ENCODE measurements around the gene FAM222B. TPM values are rescaled to one million over a fixed set of nuclear protein-coding genes. Genes with fewer than 3 reads are reported as not detected.
"Not testable (repeated sequence)": the region's sequence is repeated elsewhere in the genome, so short reads cannot be mapped to it uniquely, and the experiment has no call there.

The FAM222B gene
- polyA plus RNA-seq, 1 experiment = 5.2 TPM

DNA sequence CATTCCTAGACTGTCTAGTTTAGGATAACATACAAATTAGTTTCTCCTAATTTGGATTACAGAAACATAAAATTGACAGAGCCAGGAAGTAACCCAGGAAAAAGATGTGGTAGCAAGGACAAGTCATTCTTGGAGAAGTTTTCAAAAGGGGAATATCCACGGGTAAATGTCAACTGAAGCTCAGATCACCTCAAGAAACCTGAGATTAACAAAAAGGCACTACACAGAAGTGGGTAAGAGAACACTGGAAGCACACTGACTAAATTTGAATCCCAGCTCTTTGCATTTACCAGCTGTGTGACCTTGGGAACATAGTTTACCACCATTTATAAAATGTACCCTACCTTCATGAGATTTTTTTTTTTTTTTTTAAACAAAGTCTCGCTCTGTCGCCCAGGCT is 59.4 kb downstream of the FAM222B start:
- ChIA-PET CTCF (no interaction called here), POLR2A (no interaction called here)
- no peak overlapping the region for H3K4me3 ChIP-seq (ENCODE audit: low read depth, low read length)
- no peaks in the 10 kb centered on the region for H3K27me3 ChIP-seq (ENCODE audit: control insufficient read depth, insufficient read depth, low read length)
- no peak for DNase-seq (ENCODE audit: low read depth)
- no peaks in the 10 kb centered on the region for H3K36me3 ChIP-seq (ENCODE audit: control insufficient read depth, insufficient read depth, low read length)
- TF ChIP-seq, protein P1, sequence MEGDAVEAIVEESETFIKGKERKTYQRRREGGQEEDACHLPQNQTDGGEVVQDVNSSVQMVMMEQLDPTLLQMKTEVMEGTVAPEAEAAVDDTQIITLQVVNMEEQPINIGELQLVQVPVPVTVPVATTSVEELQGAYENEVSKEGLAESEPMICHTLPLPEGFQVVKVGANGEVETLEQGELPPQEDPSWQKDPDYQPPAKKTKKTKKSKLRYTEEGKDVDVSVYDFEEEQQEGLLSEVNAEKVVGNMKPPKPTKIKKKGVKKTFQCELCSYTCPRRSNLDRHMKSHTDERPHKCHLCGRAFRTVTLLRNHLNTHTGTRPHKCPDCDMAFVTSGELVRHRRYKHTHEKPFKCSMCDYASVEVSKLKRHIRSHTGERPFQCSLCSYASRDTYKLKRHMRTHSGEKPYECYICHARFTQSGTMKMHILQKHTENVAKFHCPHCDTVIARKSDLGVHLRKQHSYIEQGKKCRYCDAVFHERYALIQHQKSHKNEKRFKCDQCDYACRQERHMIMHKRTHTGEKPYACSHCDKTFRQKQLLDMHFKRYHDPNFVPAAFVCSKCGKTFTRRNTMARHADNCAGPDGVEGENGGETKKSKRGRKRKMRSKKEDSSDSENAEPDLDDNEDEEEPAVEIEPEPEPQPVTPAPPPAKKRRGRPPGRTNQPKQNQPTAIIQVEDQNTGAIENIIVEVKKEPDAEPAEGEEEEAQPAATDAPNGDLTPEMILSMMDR (IDR thresholded peaks at IDR 0.05; ENCODE audit: insufficient read depth, low read depth, low read length) = no peak

DNA sequence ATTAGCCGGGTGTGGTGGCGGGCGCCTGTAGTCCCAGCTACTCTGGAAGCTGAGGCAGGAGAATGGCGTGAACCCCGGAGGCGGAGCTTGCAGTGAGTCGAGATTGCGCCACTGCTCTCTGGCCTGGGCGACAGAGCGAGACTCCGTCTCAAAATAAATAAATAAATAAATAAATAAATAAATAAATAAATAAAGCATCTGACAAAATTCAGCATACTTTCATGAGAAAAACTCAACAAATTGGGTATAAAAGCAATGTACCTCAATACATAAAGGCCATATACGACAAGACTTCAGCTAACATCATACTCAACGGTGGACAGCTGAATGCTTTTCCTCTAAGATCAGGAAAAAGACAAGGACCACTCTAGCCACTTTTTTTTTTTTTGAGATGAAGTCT is 63.0 kb downstream of the FAM222B start:
- H3K36me3 ChIP-seq (ENCODE audit: control insufficient read depth, insufficient read depth, low read length); POLR2A ChIA-PET; DNase-seq (ENCODE audit: low read depth); H3K4me3 ChIP-seq (ENCODE audit: low read depth, low read length); H3K27me3 ChIP-seq (ENCODE audit: control insufficient read depth, insufficient read depth, low read length); CTCF ChIA-PET: not testable (repeated sequence)

DNA sequence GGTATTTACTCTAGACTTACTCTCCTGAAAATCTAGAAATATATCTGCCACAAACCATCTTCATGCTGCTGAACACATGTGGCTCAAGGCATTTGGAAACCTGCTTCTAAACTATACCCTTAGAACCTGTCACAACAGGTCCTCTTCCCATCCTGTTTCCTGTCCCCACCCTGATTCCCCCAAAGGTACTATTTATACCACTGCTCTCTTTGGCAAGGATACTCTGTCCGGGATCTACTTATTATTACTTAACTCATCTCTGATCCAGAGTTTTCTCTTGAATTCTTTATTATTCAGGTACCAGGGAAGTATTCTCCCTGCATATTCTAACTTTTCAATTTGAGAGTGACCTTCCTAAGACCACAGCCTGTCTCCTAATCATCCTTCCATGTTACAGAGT is 65.4 kb downstream of the FAM222B start:
- ChIA-PET CTCF (interaction anchor here (1.0 kb wide), 1 partner anchor 176 kb away, joined by 3 read pairs; no protein-coding TSS in a partner anchor), POLR2A (no interaction called here)
- peaks cover 1% of the 10 kb centered on the region; the same call in 1 of the 2 replicates for H3K36me3 ChIP-seq (ENCODE audit: control insufficient read depth, insufficient read depth, low read length)
- no peaks in the 10 kb centered on the region for H3K27me3 ChIP-seq (ENCODE audit: control insufficient read depth, insufficient read depth, low read length)
- TF ChIP-seq, protein P1 (IDR thresholded peaks at IDR 0.05; ENCODE audit: insufficient read depth, low read depth, low read length) = no peak
- H3K4me3 ChIP-seq (ENCODE audit: low read depth, low read length) = no peak overlapping the region
- DNase-seq (ENCODE audit: low read depth) = no peak

DNA sequence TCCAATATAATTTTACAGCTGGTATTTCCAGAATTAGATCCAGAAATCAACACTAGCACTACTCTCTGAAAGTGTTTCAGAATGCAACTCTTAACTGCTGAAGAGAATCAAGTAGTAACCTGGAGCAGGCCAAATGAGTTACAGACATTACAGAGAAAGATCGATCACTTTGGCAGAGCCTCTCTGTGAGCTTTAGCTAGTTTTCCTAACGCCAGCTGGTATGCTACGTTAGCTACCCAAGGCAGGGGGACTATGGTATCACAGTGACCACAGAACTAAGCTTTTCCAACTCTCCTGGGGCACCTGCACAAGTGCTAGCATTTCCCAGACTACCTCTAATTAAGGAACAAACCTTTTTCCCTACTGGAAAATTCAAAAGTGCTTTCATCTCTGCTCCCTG is 68.4 kb downstream of the FAM222B start:
- Histone ChIP-seq H3K27me3 (ENCODE audit: control insufficient read depth, insufficient read depth, low read length) (no peaks in the 10 kb centered on the region), H3K4me3 (ENCODE audit: low read depth, low read length) (no peak overlapping the region), H3K36me3 (ENCODE audit: control insufficient read depth, insufficient read depth, low read length) (peaks cover 1% of the 10 kb centered on the region; the same call in 1 of the 2 replicates)
- no peak for DNase-seq (ENCODE audit: low read depth)
- CTCF ChIA-PET = interaction anchor here (0.6 to 5.2 kb wide), 9 partner anchors 10 to 143 kb away, joined by 3 to 38 read pairs (median 3); partner anchors contain the start of gene NEK8
- TF ChIP-seq, protein P1 (IDR thresholded peaks at IDR 0.05; ENCODE audit: insufficient read depth, low read depth, low read length) = no peak
- POLR2A ChIA-PET = no interaction called here

DNA sequence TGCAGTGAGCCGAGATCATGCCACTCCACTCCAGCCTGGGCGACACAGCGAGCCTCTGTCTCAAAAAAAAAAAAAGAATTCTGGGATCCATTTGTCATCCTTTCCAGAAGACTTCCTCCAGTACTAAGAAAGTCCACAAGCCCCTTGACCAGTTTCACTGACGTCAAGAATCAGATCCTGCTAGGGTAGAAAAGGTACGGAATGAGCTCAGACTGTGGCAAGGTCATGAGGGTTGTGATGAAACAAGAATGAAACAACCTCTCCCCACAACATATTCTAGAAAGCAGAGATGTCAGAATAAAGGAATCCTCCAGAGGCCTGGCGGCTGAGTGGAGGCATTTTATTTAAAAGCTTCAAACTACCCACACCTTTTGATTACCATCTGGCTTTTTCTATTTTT is 68.9 kb downstream of the FAM222B start:
- ChIA-PET POLR2A (no interaction called here), CTCF (interaction anchor here (0.6 to 5.2 kb wide), 5 partner anchors 9 to 143 kb away, joined by 3 to 38 read pairs (median 3); no protein-coding TSS in a partner anchor)
- DNase-seq (ENCODE audit: low read depth) = no peak
- no peak overlapping the region for H3K4me3 ChIP-seq (ENCODE audit: low read depth, low read length)
- H3K36me3 ChIP-seq (ENCODE audit: control insufficient read depth, insufficient read depth, low read length) = peaks cover 1% of the 10 kb centered on the region; the same call in 1 of the 2 replicates
- no peaks in the 10 kb centered on the region for H3K27me3 ChIP-seq (ENCODE audit: control insufficient read depth, insufficient read depth, low read length)
- TF ChIP-seq, protein P1 (IDR thresholded peaks at IDR 0.05; ENCODE audit: insufficient read depth, low read depth, low read length) = no peak

DNA sequence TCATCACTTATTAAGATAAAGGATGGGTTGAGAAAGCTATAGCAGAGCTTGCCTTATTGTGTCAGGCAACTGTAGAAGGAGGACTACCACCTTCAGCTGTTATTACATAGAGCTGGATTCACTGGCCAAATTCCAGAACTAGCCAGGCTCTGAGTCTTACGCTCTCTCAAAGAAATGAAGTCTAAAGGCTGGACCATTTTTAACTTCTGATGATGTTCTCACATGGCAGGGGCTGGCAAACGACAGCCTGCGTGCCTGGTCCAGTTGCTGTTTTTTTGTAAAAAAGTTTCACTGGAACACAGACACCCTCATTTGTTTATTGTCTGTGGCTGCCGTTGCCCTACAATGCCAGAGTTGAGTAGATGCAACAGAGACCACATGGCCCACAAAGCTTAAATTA is 77.6 kb downstream of the FAM222B start:
- Histone ChIP-seq H3K27me3 (ENCODE audit: control insufficient read depth, insufficient read depth, low read length) (no peaks in the 10 kb centered on the region), H3K36me3 (ENCODE audit: control insufficient read depth, insufficient read depth, low read length) (peaks cover 5% of the 10 kb centered on the region), H3K4me3 (ENCODE audit: low read depth, low read length) (no peak overlapping the region)
- TF ChIP-seq, protein P1 (IDR thresholded peaks at IDR 0.05; ENCODE audit: insufficient read depth, low read depth, low read length) = no peak
- POLR2A ChIA-PET = no interaction called here
- CTCF ChIA-PET = interaction anchor here (0.7 to 7.1 kb wide), 16 partner anchors 9 to 189 kb away, joined by 3 to 95 read pairs (median 12); partner anchors contain the start of genes DHRS13, FLOT2, NEK8 and PHF12
- DNase-seq (ENCODE audit: low read depth) = no peak
